ENCODE measurements around the gene NTM.

DNA sequence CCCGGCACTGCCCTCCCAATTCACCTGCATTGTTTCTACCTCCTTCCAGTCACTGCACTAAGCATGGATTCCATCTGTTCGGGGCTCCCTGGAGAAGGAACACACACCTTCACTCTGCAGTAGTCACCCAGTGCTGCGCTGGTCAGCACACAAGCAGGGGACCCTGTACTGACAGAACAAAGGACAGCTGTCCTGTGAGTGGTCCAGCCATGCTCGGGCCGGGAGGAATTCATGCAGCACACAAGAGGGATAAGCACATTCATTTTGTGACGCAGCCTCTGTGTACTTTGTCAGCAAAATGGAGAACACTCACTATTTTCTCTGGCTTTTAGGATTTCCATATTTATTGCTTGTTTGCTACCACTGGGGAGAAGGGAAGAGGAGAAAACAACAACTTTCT lies 167.3 kb downstream of the NTM start:
- TF ChIP-seq, protein P1, sequence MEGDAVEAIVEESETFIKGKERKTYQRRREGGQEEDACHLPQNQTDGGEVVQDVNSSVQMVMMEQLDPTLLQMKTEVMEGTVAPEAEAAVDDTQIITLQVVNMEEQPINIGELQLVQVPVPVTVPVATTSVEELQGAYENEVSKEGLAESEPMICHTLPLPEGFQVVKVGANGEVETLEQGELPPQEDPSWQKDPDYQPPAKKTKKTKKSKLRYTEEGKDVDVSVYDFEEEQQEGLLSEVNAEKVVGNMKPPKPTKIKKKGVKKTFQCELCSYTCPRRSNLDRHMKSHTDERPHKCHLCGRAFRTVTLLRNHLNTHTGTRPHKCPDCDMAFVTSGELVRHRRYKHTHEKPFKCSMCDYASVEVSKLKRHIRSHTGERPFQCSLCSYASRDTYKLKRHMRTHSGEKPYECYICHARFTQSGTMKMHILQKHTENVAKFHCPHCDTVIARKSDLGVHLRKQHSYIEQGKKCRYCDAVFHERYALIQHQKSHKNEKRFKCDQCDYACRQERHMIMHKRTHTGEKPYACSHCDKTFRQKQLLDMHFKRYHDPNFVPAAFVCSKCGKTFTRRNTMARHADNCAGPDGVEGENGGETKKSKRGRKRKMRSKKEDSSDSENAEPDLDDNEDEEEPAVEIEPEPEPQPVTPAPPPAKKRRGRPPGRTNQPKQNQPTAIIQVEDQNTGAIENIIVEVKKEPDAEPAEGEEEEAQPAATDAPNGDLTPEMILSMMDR (IDR thresholded peaks at IDR 0.05): no peak
- TF ChIP-seq POLR2A (IDR thresholded peaks at IDR 0.05): no peak
